GM12878 (cell line): Measurements from ENCODE around the gene WDR45B. TPM values are rescaled to one million over a fixed set of nuclear protein-coding genes. Genes with fewer than 3 reads are reported as not detected.

ENCODE experiments used
- ATAC-seq: fragments of 200-7000 bp; cut with Tn5 transposase; 3 replicates; pipeline ENCODE4 v1.9.1; 2020; ENCODE audit warnings: mild to moderate bottlenecking, moderate library complexity
- BruUV-seq: library from RNA; stranded (reverse); fragments of 400-500 nt; replicated peaks from 2 replicates; lab custom pipeline; 2021; lab: Mats Ljungman, UMichigan
- CTCF ChIA-PET: fragments of 300-600 bp; sonication (Branson Sonifier 250); formaldehyde crosslinking; extraction: SDS; loops from one replicate; lab custom pipeline; 2021; ENCODE audit warnings: inconsistent platforms; lab: Yijun Ruan, JAX
- POLR2A ChIA-PET: fragments of 350-600 bp; formaldehyde crosslinking; extraction: SDS; loops from one replicate; lab custom pipeline; 2021; ENCODE audit warnings: inconsistent platforms; lab: Charles Lee
- RAD21 ChIA-PET: fragments of 300-600 bp; sonication (Branson Sonifier 250); formaldehyde crosslinking; loops from one replicate; lab custom pipeline; 2023; ENCODE audit warnings: antibody characterized with exemption; ENCODE audit not compliant: unreplicated experiment; lab: Charles Lee
- SMC1A ChIA-PET: fragments of 300-600 bp; sonication (Branson Sonifier 250); formaldehyde crosslinking; loops from one replicate; lab custom pipeline; 2023; ENCODE audit not compliant: unreplicated experiment, uncharacterized antibody; lab: Charles Lee
- DNase-seq: peaks from one replicate; pipeline ENCODE4 v3.0.0-alpha.2; 2011; ENCODE audit warnings: low read depth, low spot score
- FAIRE-seq: peaks from 3 replicates; lab custom pipeline; 2011; peaks lifted over from hg19 to GRCh38; lab: Jason Lieb, UNC
- H2AFZ ChIP-seq: 2 replicates; pipeline ENCODE4 v1.6.0; 2011; ENCODE audit warnings: low read depth, low read length, control low read depth; ENCODE audit not compliant: control insufficient read depth
- H3K27ac ChIP-seq: 2 replicates; pipeline ENCODE4 v1.5.1; 2011; ENCODE audit warnings: control low read depth; ENCODE audit not compliant: control insufficient read depth, insufficient read depth
- H3K27me3 ChIP-seq, 2 experiments: replicated peaks in 1 of 2; 2 replicates each; pipeline versions ENCODE4 v1.6.0 to v1.6.1; 2011; ENCODE audit warnings: low read length in 1 of 2; ENCODE audit not compliant: control insufficient read depth in 2 of 2, insufficient read depth in 2 of 2
- H3K36me3 ChIP-seq, 2 experiments: 2 replicates each; pipeline ENCODE4 v1.5.1; 2011; ENCODE audit warnings: low read length in 1 of 2; ENCODE audit not compliant: control insufficient read depth in 2 of 2, insufficient read depth in 2 of 2
- H3K4me1 ChIP-seq: 2 replicates; pipeline ENCODE4 v1.6.1; 2011; ENCODE audit warnings: mild to moderate bottlenecking, low read length, moderate library complexity, mixed read lengths; ENCODE audit not compliant: control insufficient read depth, insufficient read depth
- H3K4me2 ChIP-seq: 2 replicates; pipeline ENCODE4 v1.6.0; 2011; ENCODE audit warnings: control low read depth; ENCODE audit not compliant: control insufficient read depth, insufficient read depth
- H3K4me3 ChIP-seq: fragments of 200-600 bp; sonication (generic); 2 replicates; pipeline ENCODE4 v1.5.1; 2016
- H3K79me2 ChIP-seq: 2 replicates; pipeline ENCODE4 v1.6.0; 2011; ENCODE audit warnings: low read length; ENCODE audit not compliant: control insufficient read depth, insufficient read depth
- H3K9ac ChIP-seq: 2 replicates; pipeline ENCODE4 v1.8.0; 2011; ENCODE audit warnings: low read length, control low read depth, mixed read lengths; ENCODE audit not compliant: control insufficient read depth, insufficient read depth
- H3K9me3 ChIP-seq: replicated peaks from 3 replicates; pipeline ENCODE4 v1.5.1; 2011; ENCODE audit warnings: mild to moderate bottlenecking, low read length; ENCODE audit not compliant: control insufficient read depth, insufficient read depth
- H4K20me1 ChIP-seq: 2 replicates; pipeline ENCODE4 v1.6.0; 2011; ENCODE audit not compliant: control insufficient read depth, insufficient read depth
- BCLAF1 ChIP-seq: fragments of 450-650 bp; IDR thresholded peaks from 2 replicates; pipeline ENCODE4 v1.6.1; 2017; ENCODE audit warnings: antibody characterized with exemption, mild to moderate bottlenecking, moderate library complexity
- EP300 ChIP-seq, 2 experiments: fragments of 150-350 bp in 1 of 2; IDR thresholded peaks; 2 replicates each; pipeline ENCODE4 v1.6.1; 2011 to 2012; ENCODE audit warnings: low read depth in 2 of 2, low read length in 2 of 2, borderline replicate concordance in 1 of 2, improper control_type of control experiment in 1 of 2, inconsistent platforms in 1 of 2; ENCODE audit not compliant: control insufficient read depth in 1 of 2
- HDGF ChIP-seq: fragments of 450-650 bp; IDR thresholded peaks from 2 replicates; pipeline ENCODE4 v1.6.1; 2016; ENCODE audit warnings: antibody characterized with exemption
- JUNB ChIP-seq: IDR thresholded peaks from 2 replicates; pipeline ENCODE4 v1.6.1; 2016; ENCODE audit warnings: antibody characterized with exemption, mild to moderate bottlenecking
- JUND ChIP-seq: IDR thresholded peaks from 2 replicates; pipeline ENCODE4 v1.6.1; 2012; ENCODE audit warnings: low read depth, mild to moderate bottlenecking, low read length, improper control_type of control experiment, moderate library complexity
- NR2C2 ChIP-seq: IDR thresholded peaks from 2 replicates; pipeline ENCODE4 v1.6.1; 2011; ENCODE audit warnings: borderline replicate concordance, low read depth; ENCODE audit not compliant: control insufficient read depth, insufficient read length
- SMAD5 ChIP-seq: IDR thresholded peaks from 2 replicates; pipeline ENCODE4 v1.6.1; 2016; ENCODE audit warnings: antibody characterized with exemption, low read depth
- SMC3 ChIP-seq: IDR thresholded peaks from 2 replicates; pipeline ENCODE4 v1.6.1; 2011; ENCODE audit warnings: low read length, improper control_type of control experiment, borderline replicate concordance
- SREBF2 ChIP-seq: IDR thresholded peaks from 2 replicates; pipeline ENCODE4 v1.6.1; 2012; ENCODE audit warnings: mild to moderate bottlenecking, low read length
- TCF3 ChIP-seq: IDR thresholded peaks from 2 replicates; pipeline ENCODE4 v1.6.1; 2012; ENCODE audit warnings: low read depth, mild to moderate bottlenecking, low read length, borderline replicate concordance; ENCODE audit not compliant: insufficient read depth
- WGBS: methylation state at CpG from one replicate; pipeline ENCODE4 v1.1.6; 2016; ENCODE audit warnings: low lambda C conversion rate; ENCODE audit not compliant: insufficient replicate concordance, insufficient coverage; ENCODE audit errors: missing lambda C conversion rate; 5-methylcytosine and 5-hydroxymethylcytosine counted together
- in situ Hi-C: fragments of 300-500 bp; cut with MboI; formaldehyde crosslinking; loops from 9 replicates; pipeline ENCODE4 v1.14.3; 2018; ENCODE audit warnings: mixed read lengths
- intact Hi-C: fragments of 100-400 bp; cut with micrococcal nuclease; formaldehyde crosslinking; loops from one replicate; pipeline ENCODE4 v1.14.2; 2022; ENCODE audit not compliant: unreplicated experiment
- microRNA-seq: library from miRNA; unstranded; fragments of <30 nt; microRNA quantifications from one replicate; pipeline ENCODE4, GENCODE V29; 2018
- polyA plus RNA-seq, 11 experiments: library from polyadenylated mRNA; depleted of rRNA in 4 of 11; unstranded in 6 of 11; stranded (reverse) in 5 of 11; fragments of >200 nt; fragmentation: Nextera tagmentation in 4 of 11; fragmentation: Illumina TruSeq in 1 of 11; extraction: Ambion mirVana in 4 of 11; extraction: Trizol in 1 of 11; gene quantifications; 1 replicate in 1 of 11; 2 replicates in 10 of 11; pipeline versions ENCODE4 v1.2.1 to v1.2.3, GENCODE V29; 2011 to 2016; ENCODE audit warnings: inconsistent platforms in 2 of 11, missing spikeins in 2 of 11, low read depth in 1 of 11
- small RNA-seq: library from RNA; depleted of rRNA; stranded (forward); fragments of <200 nt; gene quantifications from one replicate; pipeline ENCODE3, GENCODE V24; 2014
- total RNA-seq, 4 experiments: library from RNA; depleted of rRNA in 3 of 4; stranded (reverse); fragments of >200 nt in 3 of 4; fragmentation: Illumina TruSeq in 1 of 4; extraction: Trizol in 1 of 4; gene quantifications; 2 replicates each; pipeline versions ENCODE4 v1.2.1 to v1.2.3, GENCODE V29; 2013 to 2021
- TF ChIP-seq, protein P1 (sequence below): IDR thresholded peaks from 2 replicates; pipeline ENCODE4 v1.6.1; 2011; ENCODE audit warnings: low read depth, low read length, improper control_type of control experiment, borderline replicate concordance

Gene WDR45B
- total and polyA plus RNA-seq, 10 of the 15 experiments (the other 5 are each of a cell fraction or from before 2014, with no cell fraction given) = 1.0 to 73.7 (median 26.6) TPM

DNA sequence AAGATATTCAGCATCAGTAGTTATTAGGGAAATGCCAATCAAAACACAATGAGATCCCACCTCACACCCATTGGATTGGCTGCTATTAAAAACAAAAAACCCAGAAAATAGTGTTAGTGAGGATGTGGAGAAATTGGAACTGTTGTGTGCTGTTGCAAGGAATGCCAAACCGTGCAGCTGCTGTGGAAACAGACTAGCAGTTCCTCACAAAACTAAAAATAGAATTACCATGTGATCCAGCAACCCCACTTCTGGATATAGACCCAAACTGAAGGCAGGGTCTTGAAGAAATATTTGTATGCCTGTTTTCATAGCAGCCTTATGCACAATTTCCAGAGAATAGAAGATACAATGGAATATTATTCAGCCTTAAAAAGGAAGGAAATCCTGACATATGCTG, 82.7 kb downstream of the WDR45B start:
- Histone ChIP-seq H3K4me3 (no peak overlapping the region), H3K4me1 (no peaks in the 10 kb centered on the region), H3K27ac (no peak overlapping the region), H3K79me2 (peaks cover 15% of the 10 kb centered on the region), H3K36me3 (peaks cover 26 to 30% of the 10 kb centered on the region in 2 experiments), H3K27me3 (no peaks in the 10 kb centered on the region), H4K20me1 (0 out of 2 replicates have a peak, but pooled peaks cover 3% of the 10 kb centered on the region), H2AFZ (no peak overlapping the region), H3K4me2 (no peak overlapping the region), H3K9me3 (no peaks in the 10 kb centered on the region), H3K9ac (no peak overlapping the region)
- RAD21 ChIA-PET = no interaction called here
- 100% methylated on average over 1 of the region's 1 CpG for WGBS
- ATAC-seq (no peak), DNase-seq (no peak), FAIRE-seq (no peak)
- TSS peak; percentile 46 for BruUV-seq
- SMC1A ChIA-PET = no interaction called here
- in situ Hi-C loops (no loop called here), intact Hi-C loops (no loop called here)
- CTCF ChIA-PET = no interaction called here
- POLR2A ChIA-PET = no interaction called here
- TF ChIP-seq BCLAF1 = no peak
- TF ChIP-seq EP300 (IDR thresholded peaks at IDR 0.05; ENCODE audit: borderline replicate concordance in 1 of 2, control insufficient read depth in 1 of 2, low read depth in 2 of 2, low read length in 2 of 2) = no peak
- no peak for TF ChIP-seq JUNB
- TF ChIP-seq, protein P1, sequence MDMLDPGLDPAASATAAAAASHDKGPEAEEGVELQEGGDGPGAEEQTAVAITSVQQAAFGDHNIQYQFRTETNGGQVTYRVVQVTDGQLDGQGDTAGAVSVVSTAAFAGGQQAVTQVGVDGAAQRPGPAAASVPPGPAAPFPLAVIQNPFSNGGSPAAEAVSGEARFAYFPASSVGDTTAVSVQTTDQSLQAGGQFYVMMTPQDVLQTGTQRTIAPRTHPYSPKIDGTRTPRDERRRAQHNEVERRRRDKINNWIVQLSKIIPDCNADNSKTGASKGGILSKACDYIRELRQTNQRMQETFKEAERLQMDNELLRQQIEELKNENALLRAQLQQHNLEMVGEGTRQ = no peak
- no peak for TF ChIP-seq SMC3
- no peak for TF ChIP-seq SMAD5
- no peak for TF ChIP-seq JUND
- no peak for TF ChIP-seq HDGF
- no peak for TF ChIP-seq TCF3
- no peak for TF ChIP-seq NR2C2
- no peak for TF ChIP-seq SREBF2

Small RNA genes lying within 50 kb of the gene (microRNA-seq; reads per million reads assigned to microRNA genes)
- gene MIR4525 = not detected

Small RNA genes lying within 50 kb of the gene (small RNA-seq; reads per million reads assigned to genes)
- not detected for gene MIR4525

Other genes starting within 250 kb of the WDR45B start
Only the 7 nearest of the 10 such genes appear.
- gene NARF, start 189.7 kb downstream of the WDR45B start, total RNA-seq (2014; rRNA removed) = 35.5 and 44.1 TPM in 2 replicates
- 29.2 and 29.4 TPM in 2 replicates for gene NARF, start 189.7 kb downstream of the WDR45B start, total RNA-seq (2014; rRNA removed; fragmentation: Illumina TruSeq; extraction: Trizol)
- 65.3 and 65.8 TPM in 2 replicates for gene NARF, start 189.7 kb downstream of the WDR45B start, total RNA-seq (2021)
- gene NARF, start 189.7 kb downstream of the WDR45B start, polyA plus RNA-seq (2011; rRNA removed) = 120 and 138 TPM in 2 replicates
- 22.4 and 42.7 TPM in 2 replicates for gene NARF, start 189.7 kb downstream of the WDR45B start, polyA plus RNA-seq (2014; fragmentation: Illumina TruSeq; extraction: Trizol)
- gene NARF, start 189.7 kb downstream of the WDR45B start, polyA plus RNA-seq (2014; fragmentation: Nextera tagmentation; extraction: Ambion mirVana) = 10 to 100 TPM; 16.7 to 27.4 TPM
- 50.9 and 56.1 TPM in 2 replicates for gene NARF, start 189.7 kb downstream of the WDR45B start, polyA plus RNA-seq (2014; rRNA removed)
- gene NARF, start 189.7 kb downstream of the WDR45B start, polyA plus RNA-seq (2016; fragmentation: Nextera tagmentation; extraction: Ambion mirVana) = 100 to 1,000 TPM; 115 to 126 TPM
- 32.2 and 35.9 TPM in 2 replicates for gene FOXK2, start 128.7 kb downstream of the WDR45B start, total RNA-seq (2014; rRNA removed)
- 32.3 and 32.9 TPM in 2 replicates for gene FOXK2, start 128.7 kb downstream of the WDR45B start, total RNA-seq (2014; rRNA removed; fragmentation: Illumina TruSeq; extraction: Trizol)
- 56.8 and 58.3 TPM in 2 replicates for gene FOXK2, start 128.7 kb downstream of the WDR45B start, total RNA-seq (2021)
- gene FOXK2, start 128.7 kb downstream of the WDR45B start, polyA plus RNA-seq (2011; rRNA removed) = 26.8 and 36.6 TPM in 2 replicates
- 23.0 and 39.7 TPM in 2 replicates for gene FOXK2, start 128.7 kb downstream of the WDR45B start, polyA plus RNA-seq (2014; fragmentation: Illumina TruSeq; extraction: Trizol)
- 1 to 10 TPM; 2.4 to 3.8 TPM for gene FOXK2, start 128.7 kb downstream of the WDR45B start, polyA plus RNA-seq (2014; fragmentation: Nextera tagmentation; extraction: Ambion mirVana)
- 38.3 and 42.3 TPM in 2 replicates for gene FOXK2, start 128.7 kb downstream of the WDR45B start, polyA plus RNA-seq (2014; rRNA removed)
- 1 to 10 TPM; 2.7 to 5.6 TPM for gene FOXK2, start 128.7 kb downstream of the WDR45B start, polyA plus RNA-seq (2016; fragmentation: Nextera tagmentation; extraction: Ambion mirVana)
- gene RAB40B, start 50.3 kb upstream of the WDR45B start, total RNA-seq (2014; rRNA removed) = 0.65 and 2.3 TPM in 2 replicates
- 0.36 and 0.41 TPM in 2 replicates for gene RAB40B, start 50.3 kb upstream of the WDR45B start, total RNA-seq (2014; rRNA removed; fragmentation: Illumina TruSeq; extraction: Trizol)
- 1.6 and 1.9 TPM in 2 replicates for gene RAB40B, start 50.3 kb upstream of the WDR45B start, total RNA-seq (2021)
- 0.98 and 1.2 TPM in 2 replicates for gene RAB40B, start 50.3 kb upstream of the WDR45B start, polyA plus RNA-seq (2011; rRNA removed)
- 0.11 and 0.94 TPM in 2 replicates for gene RAB40B, start 50.3 kb upstream of the WDR45B start, polyA plus RNA-seq (2014; fragmentation: Illumina TruSeq; extraction: Trizol)
- gene RAB40B, start 50.3 kb upstream of the WDR45B start, polyA plus RNA-seq (2014; fragmentation: Nextera tagmentation; extraction: Ambion mirVana) = under 1 TPM; 0.06 to 0.42 TPM
- gene RAB40B, start 50.3 kb upstream of the WDR45B start, polyA plus RNA-seq (2014; rRNA removed) = 2.4 and 3.2 TPM in 2 replicates
- 1 to 10 TPM; 2.4 to 2.8 TPM for gene RAB40B, start 50.3 kb upstream of the WDR45B start, polyA plus RNA-seq (2016; fragmentation: Nextera tagmentation; extraction: Ambion mirVana)
- 23.3 and 23.8 TPM in 2 replicates for gene FN3KRP, start 68.3 kb upstream of the WDR45B start, total RNA-seq (2014; rRNA removed)
- 21.5 and 22.6 TPM in 2 replicates for gene FN3KRP, start 68.3 kb upstream of the WDR45B start, total RNA-seq (2014; rRNA removed; fragmentation: Illumina TruSeq; extraction: Trizol)
- gene FN3KRP, start 68.3 kb upstream of the WDR45B start, total RNA-seq (2021) = 29.5 and 30.9 TPM in 2 replicates
- gene FN3KRP, start 68.3 kb upstream of the WDR45B start, polyA plus RNA-seq (2011; rRNA removed) = 15.9 and 24.8 TPM in 2 replicates
- gene FN3KRP, start 68.3 kb upstream of the WDR45B start, polyA plus RNA-seq (2014; fragmentation: Illumina TruSeq; extraction: Trizol) = 27.2 and 29.2 TPM in 2 replicates
- 1 to 10 TPM; 1.8 to 6.3 TPM for gene FN3KRP, start 68.3 kb upstream of the WDR45B start, polyA plus RNA-seq (2014; fragmentation: Nextera tagmentation; extraction: Ambion mirVana)
- gene FN3KRP, start 68.3 kb upstream of the WDR45B start, polyA plus RNA-seq (2014; rRNA removed) = 27.3 and 28.1 TPM in 2 replicates
- 10 to 100 TPM; 47.5 to 50.5 TPM for gene FN3KRP, start 68.3 kb upstream of the WDR45B start, polyA plus RNA-seq (2016; fragmentation: Nextera tagmentation; extraction: Ambion mirVana)
- gene FN3K, start 87.2 kb upstream of the WDR45B start, total RNA-seq (2014; rRNA removed) = 0.51 TPM in 1 of 2 replicates, not detected in the other
- gene FN3K, start 87.2 kb upstream of the WDR45B start, total RNA-seq (2014; rRNA removed; fragmentation: Illumina TruSeq; extraction: Trizol) = not detected in 2 replicates
- gene FN3K, start 87.2 kb upstream of the WDR45B start, total RNA-seq (2021) = 0.58 TPM in 1 of 2 replicates, not detected in the other
- gene FN3K, start 87.2 kb upstream of the WDR45B start, polyA plus RNA-seq (2011; rRNA removed) = 0.08 and 0.17 TPM in 2 replicates
- gene FN3K, start 87.2 kb upstream of the WDR45B start, polyA plus RNA-seq (2014; fragmentation: Illumina TruSeq; extraction: Trizol) = not detected in 2 replicates
- gene FN3K, start 87.2 kb upstream of the WDR45B start, polyA plus RNA-seq (2014; fragmentation: Nextera tagmentation; extraction: Ambion mirVana) = not detected
- gene FN3K, start 87.2 kb upstream of the WDR45B start, polyA plus RNA-seq (2014; rRNA removed) = 0.14 and 0.17 TPM in 2 replicates
- gene FN3K, start 87.2 kb upstream of the WDR45B start, polyA plus RNA-seq (2016; fragmentation: Nextera tagmentation; extraction: Ambion mirVana) = not detected
- gene TBCD, start 103.6 kb upstream of the WDR45B start, total RNA-seq (2014; rRNA removed) = 54.4 and 58.2 TPM in 2 replicates
- gene TBCD, start 103.6 kb upstream of the WDR45B start, total RNA-seq (2014; rRNA removed; fragmentation: Illumina TruSeq; extraction: Trizol) = 27.2 and 38.6 TPM in 2 replicates
- 96.3 and 114 TPM in 2 replicates for gene TBCD, start 103.6 kb upstream of the WDR45B start, total RNA-seq (2021)
- 36.7 and 61.0 TPM in 2 replicates for gene TBCD, start 103.6 kb upstream of the WDR45B start, polyA plus RNA-seq (2011; rRNA removed)
- gene TBCD, start 103.6 kb upstream of the WDR45B start, polyA plus RNA-seq (2014; fragmentation: Illumina TruSeq; extraction: Trizol) = 12.2 and 35.6 TPM in 2 replicates
- 10 to 100 TPM; 10.3 to 19.3 TPM for gene TBCD, start 103.6 kb upstream of the WDR45B start, polyA plus RNA-seq (2014; fragmentation: Nextera tagmentation; extraction: Ambion mirVana)
- gene TBCD, start 103.6 kb upstream of the WDR45B start, polyA plus RNA-seq (2014; rRNA removed) = 46.6 and 66.7 TPM in 2 replicates
- 10 to 100 TPM; 72.9 to 83.5 TPM for gene TBCD, start 103.6 kb upstream of the WDR45B start, polyA plus RNA-seq (2016; fragmentation: Nextera tagmentation; extraction: Ambion mirVana)
- gene ZNF750, start 191.6 kb upstream of the WDR45B start, total RNA-seq (2014; rRNA removed) = not detected in 2 replicates
- gene ZNF750, start 191.6 kb upstream of the WDR45B start, total RNA-seq (2014; rRNA removed; fragmentation: Illumina TruSeq; extraction: Trizol) = not detected in 2 replicates
- not detected in 2 replicates for gene ZNF750, start 191.6 kb upstream of the WDR45B start, total RNA-seq (2021)
- gene ZNF750, start 191.6 kb upstream of the WDR45B start, polyA plus RNA-seq (2011; rRNA removed) = not detected in 2 replicates
- not detected in 2 replicates for gene ZNF750, start 191.6 kb upstream of the WDR45B start, polyA plus RNA-seq (2014; fragmentation: Illumina TruSeq; extraction: Trizol)
- not detected for gene ZNF750, start 191.6 kb upstream of the WDR45B start, polyA plus RNA-seq (2014; fragmentation: Nextera tagmentation; extraction: Ambion mirVana)
- not detected in 2 replicates for gene ZNF750, start 191.6 kb upstream of the WDR45B start, polyA plus RNA-seq (2014; rRNA removed)
- under 1 TPM in 1 of 2 experiments, not detected in 1; 0.06 TPM for gene ZNF750, start 191.6 kb upstream of the WDR45B start, polyA plus RNA-seq (2016; fragmentation: Nextera tagmentation; extraction: Ambion mirVana)